Left lung (tissue), 14 donors: ENCODE results near the gene DBN1. TPM values are rescaled to one million over a fixed set of nuclear protein-coding genes. Genes with fewer than 3 reads are reported as not detected.

Experiments
- ATAC-seq: fragments of 200-7000 bp; cut with Tn5 transposase; one replicate; pipeline ENCODE4 v1.9.1; 2020; ENCODE audit warnings: moderate library complexity
- DNase-seq, 4 donors: peaks; one replicate each; pipeline ENCODE4 v3.0.0-alpha.2; 2013 to 2020
- H3K27ac ChIP-seq, 2 donors: fragments of 200-600 bp; sonication (generic) in 1 of 2; one replicate each; pipeline versions ENCODE4 v1.5.0 to v1.8.0; 2020 to 2021
- H3K27me3 ChIP-seq, 2 donors: fragments of 200-600 bp; sonication (generic) in 1 of 2; one replicate each; pipeline versions ENCODE4 v1.5.0 to v1.8.0; 2020 to 2021
- H3K36me3 ChIP-seq, 2 donors: fragments of 200-600 bp; sonication (generic) in 1 of 2; one replicate each; pipeline versions ENCODE4 v1.5.0 to v1.8.0; 2020 to 2021
- H3K4me1 ChIP-seq, 2 donors: fragments of 200-600 bp; one replicate each; pipeline ENCODE4 v1.8.0; 2021
- H3K4me3 ChIP-seq, 2 donors: fragments of 200-600 bp; sonication (generic) in 1 of 2; one replicate each; pipeline versions ENCODE4 v1.5.0 to v1.8.0; 2020 to 2021; ENCODE audit warnings: mild to moderate bottlenecking in 1 of 2
- H3K9me3 ChIP-seq, 2 donors: fragments of 200-600 bp; sonication (generic) in 1 of 2; one replicate each; pipeline versions ENCODE4 v1.5.0 to v1.8.0; 2020 to 2021
- intact Hi-C, 2 donors: fragments of 100-400 bp; cut with DNase I; formaldehyde crosslinking; loops; one replicate each; pipeline versions ENCODE4 v1.11.2 to v1.14.2; 2022
- long read RNA-seq, 12 donors: library from polyadenylated mRNA in 2 of 12; unstranded in 2 of 12; transcript quantifications; one replicate each; pipeline ENCODE4 v2.0.0 and lab custom pipeline, GENCODE V29; 2019 to 2026
- polyA plus RNA-seq, 6 donors: library from polyadenylated mRNA; unstranded; fragments of 120-200 nt; gene quantifications; one replicate each; pipeline ENCODE4 v1.2.1, GENCODE V29; 2013; ENCODE audit not compliant: insufficient read length in 6 of 6
- total RNA-seq, 2 donors: library from RNA; stranded (reverse); fragmentation: NEBNext Ultra II Directional; extraction: Animal tissue kit (Norgen Biotek cat#: 25700); gene quantifications; one replicate each; pipeline ENCODE4 v1.2.1, GENCODE V29; 2021
- TF ChIP-seq, protein P1 (sequence below), 2 donors: fragments of 200-600 bp; sonication (generic) in 1 of 2; IDR thresholded peaks; one replicate each; pipeline versions ENCODE4 v1.5.0 to v1.8.0; 2021; ENCODE audit warnings: antibody characterized with exemption in 2 of 2
- donor health status: DM: no; HTN: yes; CAD: no.
- donor health status: DM: no; HTN: no; CAD: no.

DBN1 gene
- 10 to 100 TPM; 43.2 to 83.1 TPM for total RNA-seq
- 100 to 1,000 TPM; 134 to 207 (median 165) TPM for polyA plus RNA-seq
- long read RNA-seq, donor 1, transcript DBN1-202 (14 exons, 2,995 nt) = major isoform, 11 of 55 reads
- long read RNA-seq, donor 1, partial matches to known transcripts = 42 of 55 reads
- long read RNA-seq, donor 1, other reads (novel, unspliced or antisense) = 0 of 55 reads
- long read RNA-seq, donor 2, transcript DBN1-202 (14 exons, 2,995 nt) = major isoform, 5 of 53 reads
- long read RNA-seq, donor 2, partial matches to known transcripts = 47 of 53 reads
- long read RNA-seq, donor 2, other reads (novel, unspliced or antisense) = 0 of 53 reads
- long read RNA-seq, donor 3, transcript DBN1-202 (14 exons, 2,995 nt) = major isoform, 27 of 37 reads
- long read RNA-seq, donor 3, partial matches to known transcripts = 8 of 37 reads
- long read RNA-seq, donor 3, other reads (novel, unspliced or antisense) = 0 of 37 reads
- long read RNA-seq, donor 4, transcript DBN1-202 (14 exons, 2,995 nt) = major isoform, 16 of 21 reads
- long read RNA-seq, donor 4, partial matches to known transcripts = 0 of 21 reads
- long read RNA-seq, donor 4, other reads (novel, unspliced or antisense) = 4 of 21 reads
- long read RNA-seq, donor 5, transcript DBN1-202 (14 exons, 2,995 nt) = major isoform, 9 of 29 reads
- long read RNA-seq, donor 5, partial matches to known transcripts = 19 of 29 reads
- long read RNA-seq, donor 5, other reads (novel, unspliced or antisense) = 0 of 29 reads
- long read RNA-seq, donor 6, transcript DBN1-202 (14 exons, 2,995 nt) = major isoform, 30 of 42 reads
- long read RNA-seq, donor 6, partial matches to known transcripts = 9 of 42 reads
- long read RNA-seq, donor 6, other reads (novel, unspliced or antisense) = 0 of 42 reads
- long read RNA-seq, donor 7, transcript DBN1-202 (14 exons, 2,995 nt) = major isoform, 16 of 21 reads
- long read RNA-seq, donor 7, partial matches to known transcripts = 5 of 21 reads
- long read RNA-seq, donor 7, other reads (novel, unspliced or antisense) = 0 of 21 reads
- long read RNA-seq, donor 8, transcript DBN1-202 (14 exons, 2,995 nt) = major isoform, 10 of 42 reads
- long read RNA-seq, donor 8, partial matches to known transcripts = 30 of 42 reads
- long read RNA-seq, donor 8, other reads (novel, unspliced or antisense) = 0 of 42 reads
- long read RNA-seq, donor 9, partial matches to known transcripts = 0 of 1 reads
- long read RNA-seq, donor 9, other reads (novel, unspliced or antisense) = 0 of 1 reads
- long read RNA-seq, donor 10, partial matches to known transcripts = 2 of 3 reads
- long read RNA-seq, donor 10, other reads (novel, unspliced or antisense) = 0 of 3 reads
- long read RNA-seq, donor 11, transcript DBN1-202 (14 exons, 2,995 nt) = major isoform, 22 of 58 reads
- long read RNA-seq, donor 11, partial matches to known transcripts = 35 of 58 reads
- long read RNA-seq, donor 11, other reads (novel, unspliced or antisense) = 0 of 58 reads
- long read RNA-seq, donor 12, transcript DBN1-202 (14 exons, 2,995 nt) = major isoform, 7 of 36 reads
- long read RNA-seq, donor 12, partial matches to known transcripts = 26 of 36 reads
- long read RNA-seq, donor 12, other reads (novel, unspliced or antisense) = 0 of 36 reads

DNA sequence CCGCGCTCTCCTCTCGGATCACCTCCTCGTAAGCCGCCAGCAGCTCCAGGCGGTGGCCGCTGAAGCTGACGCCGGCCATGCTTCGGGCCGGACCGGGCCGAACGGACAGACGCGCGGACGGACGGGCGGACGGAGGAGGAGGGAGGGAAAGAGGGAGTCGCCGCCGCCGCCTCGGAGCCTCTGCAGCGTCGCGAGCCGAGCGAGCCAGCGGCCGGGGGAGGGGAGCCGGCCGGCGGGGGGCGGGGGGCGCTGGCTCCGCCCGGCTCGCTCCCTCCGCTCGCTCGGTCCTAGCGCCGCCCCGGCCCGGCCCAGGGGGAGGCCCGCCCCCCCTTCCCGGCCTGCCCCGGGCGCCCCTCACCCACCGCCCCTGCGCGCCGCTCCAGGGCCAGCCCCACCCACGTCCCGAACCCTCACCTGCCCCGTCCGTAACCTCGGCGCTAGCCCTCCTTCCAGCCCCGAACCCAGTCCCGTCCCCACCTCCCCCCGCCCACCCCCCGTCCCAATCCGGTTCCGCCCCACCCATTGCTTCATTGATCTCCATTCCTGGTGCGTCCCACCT is at the start of gene DBN1:
TSS of gene DBN1 (minus strand) at position 192 of the 559 bp plus-strand sequence. CDS start at position 79, 113 bp downstream.
- Histone ChIP-seq H3K4me1 (peaks cover 14 to 35% of the 10 kb centered on the region in 2 donors), H3K27ac (peak within 1 kb of the TSS; percentile 45 to 73), H3K9me3 (no peaks in the 10 kb centered on the region), H3K27me3 (peaks cover 0 to 33% of the 10 kb centered on the region in 2 donors), H3K4me3 (peak within 1 kb of the TSS; percentile 53 to 60), H3K36me3 (no peaks in the 10 kb centered on the region)
- intact Hi-C loops = no loop called here
- peak in 2 of 4 donors; percentile 66 to 87 for DNase-seq
- TF ChIP-seq, protein P1, sequence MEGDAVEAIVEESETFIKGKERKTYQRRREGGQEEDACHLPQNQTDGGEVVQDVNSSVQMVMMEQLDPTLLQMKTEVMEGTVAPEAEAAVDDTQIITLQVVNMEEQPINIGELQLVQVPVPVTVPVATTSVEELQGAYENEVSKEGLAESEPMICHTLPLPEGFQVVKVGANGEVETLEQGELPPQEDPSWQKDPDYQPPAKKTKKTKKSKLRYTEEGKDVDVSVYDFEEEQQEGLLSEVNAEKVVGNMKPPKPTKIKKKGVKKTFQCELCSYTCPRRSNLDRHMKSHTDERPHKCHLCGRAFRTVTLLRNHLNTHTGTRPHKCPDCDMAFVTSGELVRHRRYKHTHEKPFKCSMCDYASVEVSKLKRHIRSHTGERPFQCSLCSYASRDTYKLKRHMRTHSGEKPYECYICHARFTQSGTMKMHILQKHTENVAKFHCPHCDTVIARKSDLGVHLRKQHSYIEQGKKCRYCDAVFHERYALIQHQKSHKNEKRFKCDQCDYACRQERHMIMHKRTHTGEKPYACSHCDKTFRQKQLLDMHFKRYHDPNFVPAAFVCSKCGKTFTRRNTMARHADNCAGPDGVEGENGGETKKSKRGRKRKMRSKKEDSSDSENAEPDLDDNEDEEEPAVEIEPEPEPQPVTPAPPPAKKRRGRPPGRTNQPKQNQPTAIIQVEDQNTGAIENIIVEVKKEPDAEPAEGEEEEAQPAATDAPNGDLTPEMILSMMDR (IDR thresholded peaks at IDR 0.05) = no peak
- ATAC-seq = peak; percentile 68

DNA sequence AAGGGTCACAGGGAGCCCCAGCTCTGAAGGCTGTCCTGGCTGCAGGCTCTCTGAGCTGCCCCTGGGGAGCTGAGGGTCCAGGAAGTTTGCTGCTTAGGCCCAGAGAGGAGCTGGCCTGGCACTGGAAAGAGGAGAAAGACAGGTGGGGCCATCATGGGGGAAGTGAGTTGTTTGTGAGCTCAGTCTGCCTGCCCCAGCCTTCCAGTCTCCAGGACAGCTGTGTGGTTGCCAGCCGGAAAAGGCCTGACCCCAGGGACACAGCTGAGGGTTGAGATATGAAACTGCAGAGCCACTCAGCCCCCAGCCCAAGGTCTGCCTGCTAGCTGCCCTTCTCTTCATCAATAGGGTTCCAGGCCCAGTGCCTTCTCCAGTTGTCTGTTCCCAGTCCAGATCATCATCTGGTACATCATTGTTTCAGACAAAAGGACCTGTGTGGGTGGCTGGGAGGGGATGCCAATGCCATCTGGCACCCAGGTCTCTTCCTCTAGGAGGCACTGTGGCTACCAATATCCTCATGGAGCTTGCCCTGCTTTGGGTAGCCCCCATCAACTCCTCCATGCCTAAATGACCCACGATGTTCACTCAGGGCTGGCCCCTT is 47.6 kb upstream of the DBN1 start:
- intact Hi-C loops = no loop called here
- Histone ChIP-seq H3K27me3 (no peaks in the 10 kb centered on the region), H3K36me3 (peaks cover 0 to 68% of the 10 kb centered on the region in 2 donors), H3K4me3 (no peak overlapping the region), H3K4me1 (peaks cover 4 to 16% of the 10 kb centered on the region in 2 donors), H3K9me3 (no peaks in the 10 kb centered on the region), H3K27ac (no peak overlapping the region)
- ATAC-seq (no peak), DNase-seq (no peak)
- TF ChIP-seq, protein P1 (IDR thresholded peaks at IDR 0.05) = no peak

DNA sequence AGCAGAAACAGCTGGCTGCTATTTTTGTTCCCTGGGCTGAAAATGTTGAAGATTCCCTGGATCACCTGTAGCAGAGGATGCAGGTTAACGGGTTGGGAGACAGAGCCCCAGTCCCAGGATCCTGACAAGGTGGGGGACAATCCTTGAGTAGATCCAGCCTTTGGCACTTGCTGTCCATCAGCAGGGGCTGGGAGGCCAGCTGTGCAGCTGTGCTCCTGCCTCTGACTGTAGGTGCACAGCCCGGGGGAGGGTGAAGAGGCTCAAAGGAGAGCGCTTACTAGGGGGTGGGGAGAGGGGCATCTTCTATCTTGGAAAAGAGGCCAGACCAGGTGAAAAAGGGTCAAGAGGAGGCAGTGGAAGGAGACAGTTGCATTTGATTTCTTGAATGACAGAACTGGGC is 46.8 kb upstream of the DBN1 start:
- ATAC-seq = no peak
- Histone ChIP-seq H3K27ac (no peak overlapping the region), H3K4me1 (peaks cover 9 to 23% of the 10 kb centered on the region in 2 donors), H3K36me3 (peaks cover 0 to 66% of the 10 kb centered on the region in 2 donors), H3K9me3 (no peaks in the 10 kb centered on the region), H3K4me3 (no peak overlapping the region), H3K27me3 (no peaks in the 10 kb centered on the region)
- no peak for DNase-seq
- TF ChIP-seq, protein P1 (IDR thresholded peaks at IDR 0.05) = no peak
- intact Hi-C loops = no loop called here
